GM12872 (cell line): ENCODE measurements around the gene ZNF106.
A peak's percentile ranks its signal among the peaks of the same experiment; 100 is the strongest.

ENCODE experiments used
- CTCF ChIP-seq: IDR thresholded peaks from 3 replicates; pipeline ENCODE4 v1.5.1; 2011; ENCODE audit warnings: low read depth, mild to moderate bottlenecking, low read length, moderate library complexity; ENCODE audit not compliant: insufficient read depth

The ZNF106 gene

GRCh38 chr15:42490671-42491538 lies at the start of gene ZNF106:
TSS of gene ZNF106 (minus strand) at chr15:42491141. CDS start at chr15:42472289, 18,852 bp downstream.
- TF ChIP-seq CTCF, result 0 out of 3 replicates have a peak, but pooled peaks have one; percentile 22

- no peak for TF ChIP-seq CTCF
Measured at GRCh38 chr15:42533246-42533645, 42.3 kb upstream of the ZNF106 start.

GRCh38 chr15:42528970-42529369 lies 38.0 kb upstream of the ZNF106 start:
- no peak for TF ChIP-seq CTCF

- no peak for TF ChIP-seq CTCF
Measured at GRCh38 chr15:42523331-42523730, 32.4 kb upstream of the ZNF106 start.

- no peak for TF ChIP-seq CTCF
Measured at GRCh38 chr15:42511007-42511391, 20.1 kb upstream of the ZNF106 start.

GRCh38 chr15:42510258-42511006 lies 19.5 kb upstream of the ZNF106 start:
- no peak for TF ChIP-seq CTCF

- TF ChIP-seq CTCF, result no peak
Measured at GRCh38 chr15:42508263-42508690, 17.3 kb upstream of the ZNF106 start.
